Measurements from ENCODE around the gene CDK9.

Gene CDK9

GRCh38 chr9:127785023-127785932, 556 bp upstream of the CDK9 start:
- TF ChIP-seq CTCF (IDR thresholded peaks at IDR 0.05; ENCODE audit: borderline replicate concordance, control extremely low read depth, extremely low read depth, insufficient read depth, missing control alignments): peak; percentile 77
- in situ Hi-C loops (cut with MboI; ENCODE audit: low sequenced_read_pairs, unreplicated experiment): no loop called here
- peak; percentile 91 for DNase-seq (ENCODE audit: low spot score)

GRCh38 chr9:127786773-127787104, 905 bp downstream of the CDK9 start:
- TF ChIP-seq CTCF (IDR thresholded peaks at IDR 0.05; ENCODE audit: borderline replicate concordance, control extremely low read depth, extremely low read depth, insufficient read depth, missing control alignments): peak; percentile 35
- in situ Hi-C loops (cut with MboI; ENCODE audit: low sequenced_read_pairs, unreplicated experiment): no loop called here
- DNase-seq (ENCODE audit: low spot score): no peak

- in situ Hi-C loops (cut with MboI; ENCODE audit: low sequenced_read_pairs, unreplicated experiment): no loop called here
- TF ChIP-seq CTCF (IDR thresholded peaks at IDR 0.05; ENCODE audit: borderline replicate concordance, control extremely low read depth, extremely low read depth, insufficient read depth, missing control alignments): no peak
- DNase-seq (ENCODE audit: low spot score): no peak
Observed at GRCh38 chr9:127788337-127789011, 2.6 kb downstream of the CDK9 start.

GRCh38 chr9:127789179-127789578, 3.3 kb downstream of the CDK9 start:
- in situ Hi-C loops (cut with MboI; ENCODE audit: low sequenced_read_pairs, unreplicated experiment): no loop called here
- TF ChIP-seq CTCF (IDR thresholded peaks at IDR 0.05; ENCODE audit: borderline replicate concordance, control extremely low read depth, extremely low read depth, insufficient read depth, missing control alignments): no peak
- DNase-seq (ENCODE audit: low spot score): no peak

GRCh38 chr9:127790094-127790855, 4.4 kb downstream of the CDK9 start:
- in situ Hi-C loops (cut with MboI; ENCODE audit: low sequenced_read_pairs, unreplicated experiment): no loop called here
- DNase-seq (ENCODE audit: low spot score): no peak
- TF ChIP-seq CTCF (IDR thresholded peaks at IDR 0.05; ENCODE audit: borderline replicate concordance, control extremely low read depth, extremely low read depth, insufficient read depth, missing control alignments): no peak

- no peak for DNase-seq (ENCODE audit: low spot score)
- TF ChIP-seq CTCF (IDR thresholded peaks at IDR 0.05; ENCODE audit: borderline replicate concordance, control extremely low read depth, extremely low read depth, insufficient read depth, missing control alignments): no peak
- in situ Hi-C loops (cut with MboI; ENCODE audit: low sequenced_read_pairs, unreplicated experiment): no loop called here
Observed at GRCh38 chr9:127791085-127791484, 5.3 kb downstream of the CDK9 start.

All from GM13976 (cell line).